PC-3 (cell line): ENCODE measurements around the gene DCTD. TPM values are rescaled to one million over a fixed set of nuclear protein-coding genes. Genes with fewer than 3 reads are reported as not detected.

Source experiments
- ATAC-seq: fragments of 200-7000 bp; cut with Tn5 transposase; 2 replicates; pipeline ENCODE4 v1.9.1; 2020; ENCODE audit warnings: mild to moderate bottlenecking, moderate library complexity
- BruUV-seq: library from RNA; stranded (reverse); fragments of 400-500 nt; replicated peaks from 2 replicates; lab custom pipeline; 2021; lab: Mats Ljungman, UMichigan
- CTCF ChIA-PET: fragments of 300-600 bp; sonication (Branson Sonifier 250); formaldehyde crosslinking; loops from one replicate; lab custom pipeline; 2022; ENCODE audit warnings: antibody characterized with exemption; lab: Charles Lee
- POLR2A ChIA-PET: fragments of 300-600 bp; sonication (Branson Sonifier 250); formaldehyde crosslinking; loops from one replicate; lab custom pipeline; 2022; ENCODE audit warnings: antibody characterized with exemption; ENCODE audit not compliant: unreplicated experiment; lab: Charles Lee
- DNase-seq: peaks from one replicate; pipeline ENCODE4 v3.0.0-alpha.2; 2015
- H2AFZ ChIP-seq: fragments of 300-600 bp; sonication (generic); 2 replicates; pipeline ENCODE4 v1.6.0; 2016; ENCODE audit warnings: antibody characterized with exemption, low read length
- H3F3A ChIP-seq: fragments of 300-600 bp; sonication (generic); one replicate; pipeline ENCODE4 v1.6.0; 2017; ENCODE audit warnings: antibody characterized with exemption, low read length, control low read depth, mild to moderate bottlenecking; ENCODE audit not compliant: unreplicated experiment
- H3K27ac ChIP-seq: fragments of 300-600 bp; sonication (generic); 2 replicates; pipeline ENCODE4 v1.5.1; 2016; ENCODE audit warnings: mild to moderate bottlenecking, low read length
- H3K27me3 ChIP-seq: fragments of 300-600 bp; sonication (generic); 2 replicates; pipeline ENCODE4 v1.6.1; 2016; ENCODE audit warnings: low read length, mixed read lengths
- H3K36me3 ChIP-seq: fragments of 300-600 bp; sonication (generic); 2 replicates; pipeline ENCODE4 v1.6.1; 2016; ENCODE audit warnings: low read depth, mixed run types, low read length, mixed read lengths
- H3K4me1 ChIP-seq: fragments of 300-600 bp; sonication (generic); 2 replicates; pipeline ENCODE4 v1.5.1; 2016; ENCODE audit warnings: low read length; ENCODE audit not compliant: insufficient read depth
- H3K4me2 ChIP-seq: fragments of 300-600 bp; sonication (generic); 2 replicates; pipeline ENCODE4 v1.6.0; 2016; ENCODE audit warnings: low read length
- H3K4me3 ChIP-seq: fragments of 300-600 bp; sonication (generic); 2 replicates; pipeline ENCODE4 v1.5.1; 2016; ENCODE audit warnings: mild to moderate bottlenecking, low read length, mixed read lengths
- H3K79me2 ChIP-seq: fragments of 300-600 bp; sonication (generic); 2 replicates; pipeline ENCODE4 v1.6.1; 2017; ENCODE audit warnings: low read length, mixed read lengths
- H3K9ac ChIP-seq: fragments of 300-600 bp; sonication (generic); 2 replicates; pipeline ENCODE4 v1.6.0; 2016; ENCODE audit warnings: mild to moderate bottlenecking, low read length
- H3K9me2 ChIP-seq: fragments of 300-600 bp; sonication (generic); replicated peaks from 2 replicates; pipeline ENCODE4 v1.6.1; 2016; ENCODE audit warnings: mixed run types, low read length, mixed read lengths
- H3K9me3 ChIP-seq: fragments of 300-600 bp; sonication (generic); 2 replicates; pipeline ENCODE4 v1.6.1; 2016; ENCODE audit warnings: low read length, mixed read lengths
- H4K20me1 ChIP-seq: fragments of 300-600 bp; sonication (generic); 2 replicates; pipeline ENCODE4 v1.6.1; 2016; ENCODE audit warnings: low read length, mixed read lengths
- EZH2 ChIP-seq: fragments of 300-600 bp; sonication (generic); IDR thresholded peaks from one replicate; pipeline ENCODE4 v1.6.1; 2017; ENCODE audit warnings: antibody characterized with exemption, mild to moderate bottlenecking, low read length; ENCODE audit not compliant: unreplicated experiment
- EZH2phosphoT487 ChIP-seq: fragments of 300-600 bp; sonication (generic); IDR thresholded peaks from 2 replicates; pipeline ENCODE4 v1.6.1; 2018; ENCODE audit warnings: mild to moderate bottlenecking, antibody characterized with exemption, low read length, borderline replicate concordance
- intact Hi-C: fragments of 100-400 bp; cut with micrococcal nuclease; formaldehyde crosslinking; loops from 2 replicates; pipeline ENCODE4 v1.9.0; 2023
- total RNA-seq: library from RNA; depleted of rRNA; stranded (reverse); fragments of >200 nt; gene quantifications from 2 replicates; pipeline ENCODE4 v1.2.3, GENCODE V29; 2014
- TF ChIP-seq, protein P1 (sequence below): fragments of 300-600 bp; sonication (generic); conservative IDR thresholded peaks from 2 replicates; pipeline ENCODE4 v1.5.1; 2017; ENCODE audit warnings: antibody characterized with exemption, low read depth, mild to moderate bottlenecking, low read length

The DCTD gene
- total RNA-seq, 1 experiment from 2014 or later = 58.1 TPM

DNA sequence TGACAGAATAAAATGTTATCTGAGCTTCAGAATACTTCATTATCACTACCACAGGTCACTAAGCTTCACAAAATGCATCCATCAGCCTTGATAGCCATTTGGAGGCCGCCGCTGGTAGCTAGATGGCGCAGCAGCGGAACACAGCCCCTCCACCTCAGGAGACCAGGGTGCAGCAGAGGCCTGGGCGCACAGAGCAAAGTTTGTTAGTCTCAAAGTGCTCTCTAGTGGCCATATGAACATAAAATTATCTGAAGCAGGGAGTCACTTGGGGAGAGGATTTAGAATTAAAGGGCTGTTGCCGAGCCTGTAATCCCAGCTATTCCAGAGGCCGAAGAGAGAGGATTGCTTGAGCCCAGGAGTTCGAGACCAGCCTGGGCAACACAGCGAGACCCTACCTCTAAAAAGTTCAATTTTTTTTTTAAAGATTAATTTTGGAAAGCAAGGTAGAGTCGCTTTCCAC, 8.1 kb upstream of the DCTD start:
- H3K4me3 ChIP-seq = no peak overlapping the region
- H3F3A ChIP-seq = no peaks in the 10 kb centered on the region
- ATAC-seq = peak; percentile 99
- ChIA-PET POLR2A (interaction anchor here (0.5 kb wide), 1 partner anchor 105 kb away, joined by 4 read pairs; no protein-coding TSS in a partner anchor), CTCF (interaction anchor here (0.6 kb wide), 1 partner anchor 471 kb away, joined by 3 read pairs; no protein-coding TSS in a partner anchor)
- H3K9me2 ChIP-seq = no peaks in the 10 kb centered on the region
- DNase-seq = peak; percentile 77
- no peak overlapping the region for H3K9ac ChIP-seq
- no TSS peak for BruUV-seq
- 0 out of 2 replicates have a peak overlapping the region, but pooled peaks have one; percentile 13 for H2AFZ ChIP-seq
- no peaks in the 10 kb centered on the region for H3K79me2 ChIP-seq
- H3K27ac ChIP-seq = no peak overlapping the region
- no peaks in the 10 kb centered on the region for H3K9me3 ChIP-seq
- no peaks in the 10 kb centered on the region for H3K36me3 ChIP-seq
- H3K4me2 ChIP-seq = no peak overlapping the region
- H3K27me3 ChIP-seq = no peaks in the 10 kb centered on the region
- intact Hi-C loops = loop anchor here (5.0 to 10.0 kb wide), 2 partner anchors 111 to 448 kb away; no protein-coding TSS in a partner anchor
- no peaks in the 10 kb centered on the region; the same call in 1 of the 2 replicates for H3K4me1 ChIP-seq
- TF ChIP-seq, protein P1, sequence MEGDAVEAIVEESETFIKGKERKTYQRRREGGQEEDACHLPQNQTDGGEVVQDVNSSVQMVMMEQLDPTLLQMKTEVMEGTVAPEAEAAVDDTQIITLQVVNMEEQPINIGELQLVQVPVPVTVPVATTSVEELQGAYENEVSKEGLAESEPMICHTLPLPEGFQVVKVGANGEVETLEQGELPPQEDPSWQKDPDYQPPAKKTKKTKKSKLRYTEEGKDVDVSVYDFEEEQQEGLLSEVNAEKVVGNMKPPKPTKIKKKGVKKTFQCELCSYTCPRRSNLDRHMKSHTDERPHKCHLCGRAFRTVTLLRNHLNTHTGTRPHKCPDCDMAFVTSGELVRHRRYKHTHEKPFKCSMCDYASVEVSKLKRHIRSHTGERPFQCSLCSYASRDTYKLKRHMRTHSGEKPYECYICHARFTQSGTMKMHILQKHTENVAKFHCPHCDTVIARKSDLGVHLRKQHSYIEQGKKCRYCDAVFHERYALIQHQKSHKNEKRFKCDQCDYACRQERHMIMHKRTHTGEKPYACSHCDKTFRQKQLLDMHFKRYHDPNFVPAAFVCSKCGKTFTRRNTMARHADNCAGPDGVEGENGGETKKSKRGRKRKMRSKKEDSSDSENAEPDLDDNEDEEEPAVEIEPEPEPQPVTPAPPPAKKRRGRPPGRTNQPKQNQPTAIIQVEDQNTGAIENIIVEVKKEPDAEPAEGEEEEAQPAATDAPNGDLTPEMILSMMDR = peak; percentile 80
- no peak for TF ChIP-seq EZH2
- no peaks in the 10 kb centered on the region for H4K20me1 ChIP-seq

DNA sequence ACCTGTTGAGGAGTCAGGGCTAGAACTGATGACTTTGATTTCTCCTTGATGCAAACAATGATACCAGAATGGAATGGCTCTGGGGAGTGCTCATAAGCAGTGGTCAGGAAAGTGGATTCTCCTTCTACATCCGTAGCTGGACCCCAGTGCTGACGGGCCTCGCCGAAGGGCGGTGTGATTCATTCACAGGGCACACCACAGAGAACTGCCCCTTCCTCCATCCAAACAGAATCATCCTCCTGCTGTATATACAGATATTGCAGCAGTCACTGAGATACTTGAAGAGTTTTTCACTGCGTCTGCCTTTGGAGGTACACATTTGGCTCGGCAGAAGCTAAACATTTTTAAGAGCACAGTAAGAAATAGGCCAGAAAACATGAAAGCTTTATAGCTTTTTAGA, 7.3 kb upstream of the DCTD start:
- H3K4me3 ChIP-seq = no peak overlapping the region
- H3K9me2 ChIP-seq = no peaks in the 10 kb centered on the region
- no TSS peak for BruUV-seq
- intact Hi-C loops = loop anchor here (10.0 kb wide), 1 partner anchor 110 kb away; no protein-coding TSS in a partner anchor
- TF ChIP-seq EZH2phosphoT487 (no peak), EZH2 (no peak)
- TF ChIP-seq, protein P1 = no peak
- no peaks in the 10 kb centered on the region for H3K79me2 ChIP-seq
- no peaks in the 10 kb centered on the region; the same call in 1 of the 2 replicates for H3K4me1 ChIP-seq
- DNase-seq (no peak), ATAC-seq (no peak)
- POLR2A ChIA-PET = no interaction called here
- no peaks in the 10 kb centered on the region for H3K36me3 ChIP-seq
- H2AFZ ChIP-seq = no peak overlapping the region
- H3K27me3 ChIP-seq = no peaks in the 10 kb centered on the region
- no peaks in the 10 kb centered on the region for H4K20me1 ChIP-seq
- CTCF ChIA-PET = no interaction called here
- H3K9me3 ChIP-seq = no peaks in the 10 kb centered on the region
- no peak overlapping the region for H3K4me2 ChIP-seq
- no peak overlapping the region for H3K9ac ChIP-seq
- no peak overlapping the region for H3K27ac ChIP-seq
- H3F3A ChIP-seq = no peaks in the 10 kb centered on the region

DNA sequence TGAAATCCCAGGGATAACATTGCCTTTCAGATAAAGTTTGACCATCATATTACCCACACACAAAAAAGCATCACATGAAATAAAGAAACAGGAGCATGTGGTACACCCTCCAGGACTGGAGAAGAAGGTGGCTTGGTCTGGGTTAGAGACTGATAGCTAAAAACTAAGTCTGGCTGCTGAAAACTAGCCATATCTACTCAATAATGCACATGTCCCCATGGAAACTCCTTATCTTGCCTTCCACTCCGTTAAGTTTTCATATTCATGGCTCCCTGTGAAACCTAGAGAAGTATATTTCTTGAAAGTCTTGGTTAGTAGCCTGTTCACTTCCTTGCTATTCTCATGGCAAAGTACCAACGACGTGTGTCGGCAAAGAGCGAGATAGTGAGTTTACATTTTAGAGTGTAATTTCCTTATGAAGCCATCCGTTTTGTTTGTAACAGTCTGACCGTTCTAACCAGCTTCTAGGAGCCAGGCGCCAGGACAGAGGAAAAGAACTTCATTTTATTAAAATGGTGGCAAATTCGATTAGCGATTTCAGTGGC, 6.7 kb upstream of the DCTD start:
- ChIA-PET POLR2A (no interaction called here), CTCF (no interaction called here)
- no TSS peak for BruUV-seq
- Histone ChIP-seq H3K4me2 (no peak overlapping the region), H2AFZ (no peak overlapping the region), H3F3A (no peaks in the 10 kb centered on the region), H3K36me3 (no peaks in the 10 kb centered on the region), H3K9me3 (no peaks in the 10 kb centered on the region), H3K9me2 (no peaks in the 10 kb centered on the region), H4K20me1 (no peaks in the 10 kb centered on the region), H3K9ac (no peak overlapping the region), H3K4me3 (no peak overlapping the region), H3K79me2 (no peaks in the 10 kb centered on the region), H3K4me1 (no peaks in the 10 kb centered on the region), H3K27ac (no peak overlapping the region), H3K27me3 (no peaks in the 10 kb centered on the region)
- no peak for DNase-seq
- intact Hi-C loops = loop anchor here (10.0 kb wide), 1 partner anchor 109 kb away; no protein-coding TSS in a partner anchor
- no peak for ATAC-seq
- TF ChIP-seq EZH2 (no peak), EZH2phosphoT487 (no peak)
- TF ChIP-seq, protein P1 = no peak
